Cardiac muscle cell (in vitro differentiated cells and primary cell): ENCODE data around the gene CCDC178. TPM values are rescaled to one million over a fixed set of nuclear protein-coding genes. Genes with fewer than 3 reads are reported as not detected.
"Not testable (repeated sequence)": the region's sequence is repeated elsewhere in the genome, so short reads cannot be mapped to it uniquely, and the experiment has no call there.

Source experiments
- DNase-seq, 2 donors: peaks; one replicate each; pipeline versions ENCODE4 v3.0.0 to v3.0.0-alpha.2; 2010 to 2017; ENCODE audit warnings: low read depth in 1 of 2, low spot score in 1 of 2
- H3K27ac ChIP-seq: fragments of 200-600 bp; sonication (generic); 2 replicates; pipeline ENCODE4 v1.5.1; 2016
- H3K27me3 ChIP-seq: fragments of 200-600 bp; sonication (generic); 2 replicates; pipeline ENCODE4 v1.6.0; 2016; ENCODE audit warnings: control low read depth
- H3K36me3 ChIP-seq: fragments of 200-600 bp; sonication (generic); 2 replicates; pipeline ENCODE4 v1.5.1; 2016; ENCODE audit warnings: control low read depth
- H3K4me1 ChIP-seq: fragments of 200-600 bp; sonication (generic); 2 replicates; pipeline ENCODE4 v1.8.1; 2017; ENCODE audit warnings: low read depth, mild to moderate bottlenecking, mixed run types
- H3K4me3 ChIP-seq: fragments of 200-600 bp; sonication (generic); 2 replicates; pipeline ENCODE4 v1.5.1; 2016; ENCODE audit warnings: mild to moderate bottlenecking
- H3K9me3 ChIP-seq: fragments of 200-600 bp; sonication (generic); 2 replicates; pipeline ENCODE4 v1.5.1; 2017; ENCODE audit warnings: low read depth, mild to moderate bottlenecking, control low read depth
- polyA plus RNA-seq: library from polyadenylated mRNA; unstranded; fragments of >200 nt; fragmentation: Nextera tagmentation; extraction: Ambion mirVana; gene quantifications from 2 replicates; pipeline ENCODE4 v1.2.1, GENCODE V29; 2016
- total RNA-seq: library from RNA; depleted of rRNA; stranded (reverse); fragments of >200 nt; gene quantifications from 2 replicates; pipeline ENCODE4 v1.2.3, GENCODE V29; 2016
- TF ChIP-seq, protein P1 (sequence below): IDR thresholded peaks from 2 replicates; pipeline ENCODE4 v1.5.1; 2012; ENCODE audit warnings: low read depth, mild to moderate bottlenecking, low read length

CCDC178 gene
- total and polyA plus RNA-seq, 2 experiments from 2014 or later: 0.82 TPM; not detected in 1

DNA sequence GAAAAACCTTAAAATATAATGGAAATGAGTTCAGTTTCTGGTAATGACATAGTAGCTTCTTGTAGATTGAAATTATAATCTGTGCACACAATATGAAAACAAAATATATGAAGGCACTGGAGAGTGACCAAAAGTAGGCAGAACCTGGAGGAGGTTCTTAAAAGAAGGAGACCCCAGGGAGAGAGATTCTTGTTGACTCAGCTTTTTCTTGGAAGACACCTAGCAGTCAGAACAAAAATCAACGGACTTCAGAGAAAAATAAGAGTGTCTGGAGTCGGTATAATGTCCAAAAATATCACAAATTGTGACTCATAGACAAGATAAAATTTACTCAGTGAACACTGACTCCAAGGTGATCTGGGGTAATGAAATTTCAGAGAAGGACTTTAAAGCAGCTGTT, 286.5 kb downstream of the CCDC178 start:
- Histone ChIP-seq H3K27ac (no peak overlapping the region), H3K27me3 (no peaks in the 10 kb centered on the region), H3K4me1 (peaks cover 17% of the 10 kb centered on the region), H3K9me3 (no peaks in the 10 kb centered on the region), H3K4me3 (no peak overlapping the region), H3K36me3 (no peaks in the 10 kb centered on the region)
- TF ChIP-seq, protein P1, sequence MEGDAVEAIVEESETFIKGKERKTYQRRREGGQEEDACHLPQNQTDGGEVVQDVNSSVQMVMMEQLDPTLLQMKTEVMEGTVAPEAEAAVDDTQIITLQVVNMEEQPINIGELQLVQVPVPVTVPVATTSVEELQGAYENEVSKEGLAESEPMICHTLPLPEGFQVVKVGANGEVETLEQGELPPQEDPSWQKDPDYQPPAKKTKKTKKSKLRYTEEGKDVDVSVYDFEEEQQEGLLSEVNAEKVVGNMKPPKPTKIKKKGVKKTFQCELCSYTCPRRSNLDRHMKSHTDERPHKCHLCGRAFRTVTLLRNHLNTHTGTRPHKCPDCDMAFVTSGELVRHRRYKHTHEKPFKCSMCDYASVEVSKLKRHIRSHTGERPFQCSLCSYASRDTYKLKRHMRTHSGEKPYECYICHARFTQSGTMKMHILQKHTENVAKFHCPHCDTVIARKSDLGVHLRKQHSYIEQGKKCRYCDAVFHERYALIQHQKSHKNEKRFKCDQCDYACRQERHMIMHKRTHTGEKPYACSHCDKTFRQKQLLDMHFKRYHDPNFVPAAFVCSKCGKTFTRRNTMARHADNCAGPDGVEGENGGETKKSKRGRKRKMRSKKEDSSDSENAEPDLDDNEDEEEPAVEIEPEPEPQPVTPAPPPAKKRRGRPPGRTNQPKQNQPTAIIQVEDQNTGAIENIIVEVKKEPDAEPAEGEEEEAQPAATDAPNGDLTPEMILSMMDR: no peak
- DNase-seq: no peak

DNA sequence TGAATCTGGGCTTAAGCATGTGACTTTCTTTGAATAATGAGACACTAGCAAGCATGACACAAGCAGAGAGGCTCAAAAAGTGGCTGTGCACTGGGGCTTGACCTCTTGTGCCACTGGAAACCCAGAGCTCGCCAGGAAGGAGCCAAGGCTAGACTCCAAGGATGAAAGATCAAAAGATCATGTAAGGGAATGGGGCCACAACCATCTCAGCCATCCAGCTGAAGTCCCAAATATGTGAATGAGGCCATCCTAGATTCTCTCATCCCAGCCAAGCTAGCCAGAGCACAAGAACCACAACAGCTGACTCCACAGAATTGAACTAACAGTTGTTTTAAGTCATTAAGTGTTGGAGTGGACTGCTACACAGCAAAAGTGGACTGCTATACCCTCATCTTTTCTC, 288.1 kb downstream of the CCDC178 start:
- Histone ChIP-seq H3K9me3 (no peaks in the 10 kb centered on the region), H3K27me3 (no peaks in the 10 kb centered on the region), H3K27ac (no peak overlapping the region), H3K4me1 (peaks cover 8% of the 10 kb centered on the region), H3K4me3 (no peak overlapping the region), H3K36me3 (no peaks in the 10 kb centered on the region)
- DNase-seq: no peak
- TF ChIP-seq, protein P1: no peak

DNA sequence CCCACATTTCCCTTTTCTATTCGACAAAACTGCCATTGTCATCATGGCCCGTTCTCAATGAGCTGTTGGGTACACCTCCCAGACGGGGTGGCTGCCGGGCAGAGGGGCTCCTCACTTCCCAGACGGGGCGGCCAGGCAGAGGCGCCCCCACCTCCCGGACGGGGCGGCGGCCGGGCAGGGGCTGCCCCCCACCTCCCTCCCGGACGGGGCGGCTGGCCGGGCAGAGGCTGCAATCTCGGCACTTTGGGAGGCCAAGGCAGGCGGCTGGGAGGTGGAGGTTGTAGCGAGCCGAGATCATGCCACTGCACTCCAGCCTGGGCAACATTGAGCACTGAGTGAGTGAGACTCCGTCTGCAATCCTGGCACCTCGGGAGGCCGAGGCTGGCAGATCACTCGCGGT, 292.7 kb downstream of the CCDC178 start:
- not testable (repeated sequence) for DNase-seq

DNA sequence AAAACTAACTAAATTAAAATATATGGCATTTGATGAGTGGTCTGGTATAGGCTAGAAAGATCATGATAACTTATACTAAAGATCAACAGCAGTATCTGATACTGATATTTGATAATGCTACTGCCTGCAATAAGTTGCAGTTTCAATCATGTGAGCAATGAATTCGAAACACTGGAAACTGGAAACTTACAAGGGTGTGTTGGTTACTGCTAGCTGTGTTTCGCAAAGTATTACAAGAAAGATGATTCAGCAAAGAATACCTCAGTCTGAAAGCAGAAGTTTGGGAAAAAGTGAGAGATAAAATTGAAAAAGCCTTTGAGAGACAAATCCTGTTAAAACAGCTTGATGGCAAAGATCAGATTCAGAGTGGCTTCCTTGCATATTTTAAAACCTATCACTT, 294.5 kb downstream of the CCDC178 start:
- DNase-seq: no peak
- TF ChIP-seq, protein P1: no peak
- H3K27ac ChIP-seq: no peak overlapping the region
- H3K27me3 ChIP-seq: no peaks in the 10 kb centered on the region
- no peaks in the 10 kb centered on the region for H3K4me1 ChIP-seq
- no peaks in the 10 kb centered on the region for H3K9me3 ChIP-seq
- no peaks in the 10 kb centered on the region for H3K36me3 ChIP-seq
- no peak overlapping the region for H3K4me3 ChIP-seq

More for the DNA sequence above, 292.7 kb downstream of the CCDC178 start:
- not testable (repeated sequence) for H3K9me3 ChIP-seq, H3K4me1 ChIP-seq, H3K4me3 ChIP-seq, H3K36me3 ChIP-seq, H3K27ac ChIP-seq, H3K27me3 ChIP-seq

DNA sequence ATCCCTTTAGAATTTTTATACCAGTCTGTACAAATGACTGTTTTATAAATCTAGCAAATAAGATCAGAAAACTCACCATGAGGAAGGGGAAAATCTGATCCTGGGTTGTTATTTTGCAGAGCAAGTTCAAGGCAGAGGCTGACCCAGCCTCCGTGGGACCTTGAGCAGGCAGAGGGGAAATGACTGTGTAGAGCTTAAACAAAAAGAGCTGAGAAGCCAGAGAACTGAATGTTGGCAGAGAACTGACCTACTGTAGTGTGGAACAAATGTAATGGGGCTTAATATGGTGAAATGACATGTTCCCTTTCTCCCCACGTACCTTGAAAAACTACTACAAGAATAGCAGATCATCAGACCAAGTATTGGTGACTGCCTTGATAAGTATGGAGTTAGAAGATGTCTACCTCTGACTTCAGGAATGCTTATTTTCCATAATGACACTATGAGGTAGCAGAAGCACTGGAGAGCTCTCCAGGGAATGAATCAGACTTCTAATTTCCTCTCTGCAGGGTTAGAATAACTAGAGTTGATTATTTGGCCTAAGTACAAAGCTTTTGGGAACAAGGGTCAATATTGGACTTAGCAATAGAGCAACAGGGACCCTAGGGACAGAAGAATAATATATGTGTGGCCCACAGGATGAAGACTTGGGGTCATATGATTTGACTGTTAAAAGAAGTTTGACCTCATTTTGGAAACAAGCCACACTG, 304.4 kb downstream of the CCDC178 start:
- H3K36me3 ChIP-seq: no peaks in the 10 kb centered on the region
- no peaks in the 10 kb centered on the region for H3K27me3 ChIP-seq
- H3K27ac ChIP-seq: no peak overlapping the region
- H3K9me3 ChIP-seq: no peaks in the 10 kb centered on the region
- H3K4me1 ChIP-seq: no peaks in the 10 kb centered on the region
- no peak overlapping the region for H3K4me3 ChIP-seq
- TF ChIP-seq, protein P1: no peak
- DNase-seq: no peak

DNA sequence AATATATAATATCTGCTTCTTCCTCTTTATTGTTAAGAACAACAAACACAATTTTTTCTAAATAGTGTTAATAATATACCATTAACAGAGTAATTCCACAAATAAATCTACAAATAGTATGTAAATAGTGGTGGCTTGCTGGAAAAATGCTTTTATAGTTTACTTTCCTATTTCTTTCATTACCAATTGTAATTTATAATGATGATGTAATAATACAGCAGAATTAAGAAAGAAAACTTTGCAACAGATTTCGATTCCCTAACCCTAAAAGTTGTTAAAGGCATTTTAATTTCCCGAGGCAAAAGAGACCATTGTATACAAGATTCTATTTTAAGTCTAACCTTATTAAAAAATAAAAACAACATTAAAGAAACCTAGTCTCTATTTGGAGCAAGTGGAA, 307.9 kb downstream of the CCDC178 start:
- TF ChIP-seq, protein P1: no peak
- no peaks in the 10 kb centered on the region for H3K9me3 ChIP-seq
- no peaks in the 10 kb centered on the region for H3K27me3 ChIP-seq
- no peaks in the 10 kb centered on the region for H3K4me1 ChIP-seq
- H3K36me3 ChIP-seq: no peaks in the 10 kb centered on the region
- no peak overlapping the region for H3K27ac ChIP-seq
- no peak for DNase-seq
- H3K4me3 ChIP-seq: no peak overlapping the region
